Breast epithelium (tissue), 4 donors: ENCODE results near the gene PIANP. TPM values are rescaled to one million over a fixed set of nuclear protein-coding genes. Genes with fewer than 3 reads are reported as not detected.

Source experiments
- DNase-seq, 2 donors: peaks; one replicate each; pipeline ENCODE4 v3.0.0-alpha.2; 2019; ENCODE audit warnings: low spot score in 2 of 2
- H3K27ac ChIP-seq, 2 donors: fragments of 200-600 bp; sonication (generic) in 1 of 2; one replicate each; pipeline ENCODE4 v1.5.1; 2016 to 2019; ENCODE audit warnings: mild to moderate bottlenecking in 1 of 2
- H3K27me3 ChIP-seq, 2 donors: fragments of 200-600 bp; sonication (generic) in 1 of 2; one replicate each; pipeline versions ENCODE4 v1.5.1 to v1.6.0; 2017 to 2019; ENCODE audit warnings: control low read depth in 1 of 2, mild to moderate bottlenecking in 1 of 2
- H3K36me3 ChIP-seq: fragments of 200-600 bp; one replicate; pipeline ENCODE4 v1.5.1; 2019
- H3K4me1 ChIP-seq, 2 donors: fragments of 200-600 bp; sonication (generic); one replicate each; pipeline ENCODE4 v1.5.1; 2016 to 2019; ENCODE audit warnings: control low read depth in 1 of 2
- H3K4me3 ChIP-seq, 3 donors: fragments of 200-600 bp; sonication (generic); 1 replicate in 2 of 3; 2 replicates in 1 of 3; pipeline ENCODE4 v1.5.1; 2016 to 2019; ENCODE audit warnings: mild to moderate bottlenecking in 3 of 3, moderate library complexity in 2 of 3
- H3K9me3 ChIP-seq, 2 donors: fragments of 200-600 bp; sonication (generic) in 1 of 2; one replicate each; pipeline ENCODE4 v1.5.1; 2016 to 2019; ENCODE audit warnings: control low read depth in 1 of 2
- POLR2A ChIP-seq: fragments of 450-650 bp; IDR thresholded peaks from one replicate; pipeline ENCODE4 v1.6.1; 2016; ENCODE audit warnings: antibody characterized with exemption, mild to moderate bottlenecking, moderate library complexity
- POLR2AphosphoS5 ChIP-seq, 3 donors: sonication (generic); formaldehyde crosslinking; IDR thresholded peaks; one replicate each; pipeline ENCODE4 v1.6.1; 2017; ENCODE audit warnings: antibody characterized with exemption in 3 of 3
- intact Hi-C: fragments of 100-400 bp; cut with DNase I; formaldehyde crosslinking; loops from one replicate; pipeline ENCODE4 v1.15.1; 2023; ENCODE audit warnings: low total_unique reads
- total RNA-seq, 3 donors: library from RNA; depleted of rRNA; stranded (reverse); fragments of >200 nt; gene quantifications; one replicate each; pipeline ENCODE4 v1.1.0, GENCODE V29; 2016
- TF ChIP-seq, protein P1 (sequence below), 3 donors: fragments of 450-650 bp; IDR thresholded peaks; one replicate each; pipeline ENCODE4 v1.5.1; 2016 to 2017; ENCODE audit warnings: antibody characterized with exemption in 3 of 3, mild to moderate bottlenecking in 3 of 3, moderate library complexity in 3 of 3

Gene PIANP
- total RNA-seq, 3 donors from 2014 or later, result 0.29 to 0.33 TPM; not detected in 1

DNA sequence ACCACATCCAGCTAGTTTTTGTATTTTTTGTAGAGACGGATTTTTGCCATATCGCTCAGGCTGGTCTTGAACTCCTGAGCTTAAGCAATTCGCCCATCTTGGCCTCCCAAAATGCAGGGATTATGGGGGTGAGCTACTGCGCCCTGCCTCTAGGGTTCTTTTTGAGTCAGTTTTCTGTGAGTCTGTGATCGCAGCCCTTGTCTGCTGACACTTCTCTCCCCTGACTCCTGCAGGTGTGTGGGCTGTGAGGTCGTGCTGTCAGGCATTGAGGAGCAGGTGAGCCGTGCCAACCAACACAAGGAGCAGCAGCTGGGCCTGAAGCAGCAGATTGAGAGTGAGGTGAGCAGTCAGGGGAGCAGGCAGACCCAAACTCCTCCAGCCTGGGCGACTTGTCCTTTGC lies 29.6 kb upstream of the PIANP start:
- Histone ChIP-seq H3K4me1 (no peaks in the 10 kb centered on the region), H3K27ac (no peak overlapping the region), H3K36me3 (peaks cover 15% of the 10 kb centered on the region), H3K27me3 (no peaks in the 10 kb centered on the region), H3K4me3 (no peak overlapping the region), H3K9me3 (no peaks in the 10 kb centered on the region)
- DNase-seq, result no peak
- no peak for TF ChIP-seq POLR2A
- TF ChIP-seq, protein P1, sequence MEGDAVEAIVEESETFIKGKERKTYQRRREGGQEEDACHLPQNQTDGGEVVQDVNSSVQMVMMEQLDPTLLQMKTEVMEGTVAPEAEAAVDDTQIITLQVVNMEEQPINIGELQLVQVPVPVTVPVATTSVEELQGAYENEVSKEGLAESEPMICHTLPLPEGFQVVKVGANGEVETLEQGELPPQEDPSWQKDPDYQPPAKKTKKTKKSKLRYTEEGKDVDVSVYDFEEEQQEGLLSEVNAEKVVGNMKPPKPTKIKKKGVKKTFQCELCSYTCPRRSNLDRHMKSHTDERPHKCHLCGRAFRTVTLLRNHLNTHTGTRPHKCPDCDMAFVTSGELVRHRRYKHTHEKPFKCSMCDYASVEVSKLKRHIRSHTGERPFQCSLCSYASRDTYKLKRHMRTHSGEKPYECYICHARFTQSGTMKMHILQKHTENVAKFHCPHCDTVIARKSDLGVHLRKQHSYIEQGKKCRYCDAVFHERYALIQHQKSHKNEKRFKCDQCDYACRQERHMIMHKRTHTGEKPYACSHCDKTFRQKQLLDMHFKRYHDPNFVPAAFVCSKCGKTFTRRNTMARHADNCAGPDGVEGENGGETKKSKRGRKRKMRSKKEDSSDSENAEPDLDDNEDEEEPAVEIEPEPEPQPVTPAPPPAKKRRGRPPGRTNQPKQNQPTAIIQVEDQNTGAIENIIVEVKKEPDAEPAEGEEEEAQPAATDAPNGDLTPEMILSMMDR (IDR thresholded peaks at IDR 0.05), result no peak
- no peak for TF ChIP-seq POLR2AphosphoS5 (IDR thresholded peaks at IDR 0.05)
- intact Hi-C loops, result no loop called here

DNA sequence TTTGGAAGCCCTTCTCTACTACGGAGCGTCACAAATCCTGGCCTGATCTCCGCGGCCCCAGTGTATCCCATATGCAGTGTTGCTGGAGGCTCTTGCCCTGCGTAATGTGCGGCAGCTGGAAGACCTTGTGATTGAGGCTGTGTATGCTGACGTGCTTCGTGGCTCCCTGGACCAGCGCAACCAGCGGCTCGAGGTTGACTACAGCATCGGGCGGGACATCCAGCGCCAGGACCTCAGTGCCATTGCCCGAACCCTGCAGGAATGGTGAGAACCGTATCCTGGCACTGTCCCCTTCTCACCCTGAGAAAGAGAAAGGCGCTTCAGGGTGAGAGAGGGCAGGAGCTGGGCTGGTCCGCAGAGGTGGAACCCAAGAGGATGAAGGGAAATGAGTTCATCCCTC lies 28.6 kb upstream of the PIANP start:
- peaks cover 6 to 7% of the 10 kb centered on the region in 2 donors for H3K4me1 ChIP-seq
- no peak for DNase-seq
- TF ChIP-seq POLR2A (no peak), POLR2AphosphoS5 (IDR thresholded peaks at IDR 0.05) (no peak)
- TF ChIP-seq, protein P1 (IDR thresholded peaks at IDR 0.05), result no peak
- intact Hi-C loops, result no loop called here
- H3K9me3 ChIP-seq, result no peaks in the 10 kb centered on the region
- no peak overlapping the region for H3K27ac ChIP-seq
- no peaks in the 10 kb centered on the region for H3K27me3 ChIP-seq
- H3K36me3 ChIP-seq, result peaks cover 15% of the 10 kb centered on the region
- H3K4me3 ChIP-seq, result no peak overlapping the region

DNA sequence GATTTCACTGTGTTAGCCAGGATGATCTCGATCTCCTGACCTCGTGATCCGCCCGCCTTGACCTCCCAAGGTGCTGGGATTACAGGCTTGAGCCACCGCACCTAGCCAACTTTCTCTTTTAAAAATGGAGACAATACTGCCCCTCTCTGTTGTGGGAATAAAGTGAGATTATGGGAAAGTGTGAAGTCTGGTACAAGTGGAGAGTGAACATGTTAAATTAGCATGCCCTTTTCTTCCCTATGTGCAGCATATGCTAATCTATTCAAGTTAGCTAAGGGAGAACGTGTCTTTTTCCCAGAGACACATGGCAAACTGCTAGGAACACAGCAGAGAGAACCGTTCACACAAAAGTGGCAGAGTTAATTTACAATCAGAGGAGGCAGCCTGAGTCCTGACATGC lies 24.7 kb upstream of the PIANP start:
- Histone ChIP-seq H3K9me3 (no peaks in the 10 kb centered on the region), H3K27ac (no peak overlapping the region), H3K4me3 (no peak overlapping the region), H3K4me1 (peaks cover 6 to 7% of the 10 kb centered on the region in 2 donors), H3K36me3 (peaks cover 9% of the 10 kb centered on the region), H3K27me3 (no peaks in the 10 kb centered on the region)
- DNase-seq, result no peak
- TF ChIP-seq POLR2A (no peak), POLR2AphosphoS5 (IDR thresholded peaks at IDR 0.05) (no peak)
- TF ChIP-seq, protein P1 (IDR thresholded peaks at IDR 0.05), result no peak
- intact Hi-C loops, result no loop called here

DNA sequence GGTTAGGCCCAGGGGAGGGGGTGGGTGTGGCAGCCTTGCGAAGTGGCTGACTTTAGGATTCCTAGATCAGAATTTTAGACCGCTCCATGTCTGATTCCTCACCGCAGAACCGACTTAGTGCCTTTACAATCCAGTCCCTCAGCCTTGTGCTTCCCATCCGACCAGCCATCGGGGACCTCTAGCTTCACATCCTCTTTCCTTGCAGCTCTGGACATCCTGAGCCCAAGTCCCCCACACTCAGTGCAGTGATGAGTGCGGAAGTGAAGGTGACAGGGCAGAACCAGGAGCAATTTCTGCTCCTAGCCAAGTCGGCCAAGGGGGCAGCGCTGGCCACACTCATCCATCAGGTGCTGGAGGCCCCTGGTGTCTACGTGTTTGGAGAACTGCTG lies 23.8 kb upstream of the PIANP start:
- Histone ChIP-seq H3K4me3 (peak overlapping the region; percentile 59 to 74 (median 72)), H3K27ac (peak overlapping the region; percentile 88 to 91), H3K4me1 (peaks cover 6 to 7% of the 10 kb centered on the region in 2 donors), H3K9me3 (no peaks in the 10 kb centered on the region), H3K27me3 (no peaks in the 10 kb centered on the region), H3K36me3 (peaks cover 8% of the 10 kb centered on the region)
- intact Hi-C loops, result no loop called here
- no peak for DNase-seq
- no peak for TF ChIP-seq POLR2AphosphoS5 (IDR thresholded peaks at IDR 0.05)
- no peak for TF ChIP-seq POLR2A
- TF ChIP-seq, protein P1 (IDR thresholded peaks at IDR 0.05), result no peak

DNA sequence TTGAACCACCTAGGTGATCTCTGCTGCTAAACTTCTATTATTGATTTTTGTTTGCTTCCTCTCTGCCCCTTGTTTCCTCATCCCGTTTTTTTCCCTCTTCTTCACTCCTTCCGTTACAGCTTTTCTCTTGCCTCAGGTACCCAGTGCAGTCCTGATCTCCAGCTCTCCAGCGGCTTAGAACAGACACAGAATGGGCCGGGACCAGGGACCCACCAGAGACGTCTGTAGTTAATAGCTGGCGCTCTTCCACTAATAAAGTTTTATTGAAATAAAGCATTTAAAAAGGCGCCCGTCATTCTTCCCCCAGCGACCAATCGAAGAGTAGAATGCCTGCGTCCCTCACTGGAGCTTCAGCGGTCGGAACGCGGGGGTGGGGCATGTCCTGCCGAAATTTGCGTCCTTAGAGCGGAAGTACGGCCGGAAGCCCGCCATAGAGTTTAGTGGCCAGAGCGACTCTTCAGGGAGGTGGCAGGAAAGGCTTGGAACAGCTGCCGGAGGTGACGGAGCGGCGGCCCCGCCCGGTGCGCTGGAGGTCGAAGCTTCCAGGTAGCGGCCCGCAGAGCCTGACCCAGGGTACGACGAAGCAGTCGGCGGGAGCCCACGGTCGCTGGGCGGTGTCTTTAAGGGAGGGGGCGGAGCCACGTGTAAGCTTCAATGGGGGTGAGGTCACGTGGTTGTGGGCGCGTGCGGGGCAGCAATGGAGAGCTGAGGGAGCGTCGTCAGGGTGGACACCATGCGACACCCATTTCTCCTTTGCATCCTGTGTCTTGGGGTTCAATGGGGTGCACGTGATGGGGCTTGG lies 23.2 kb upstream of the PIANP start, which contains the start of gene COPS7A:
TSS of gene COPS7A (plus strand) at position 440 of the 802 bp plus-strand sequence. CDS start 611 bp downstream, outside the sequence.
- peak; percentile 97 for DNase-seq
- intact Hi-C loops, result loop anchor here (2.0 kb wide), 1 partner anchor 35 kb away; the partner anchor contains the start of gene ZNF384
- Histone ChIP-seq H3K27ac (peak within 1 kb of the TSS; percentile 88 to 91), H3K36me3 (peaks cover 8% of the 10 kb centered on the region), H3K9me3 (no peaks in the 10 kb centered on the region), H3K4me1 (peaks cover 6 to 7% of the 10 kb centered on the region in 2 donors), H3K27me3 (no peaks in the 10 kb centered on the region), H3K4me3 (peak within 1 kb of the TSS; percentile 59 to 74 (median 72))
- TF ChIP-seq POLR2AphosphoS5 (IDR thresholded peaks at IDR 0.05), result peak; percentile 79 to 87 (median 81)
- TF ChIP-seq, protein P1 (IDR thresholded peaks at IDR 0.05), result no peak
- peak; percentile 30 for TF ChIP-seq POLR2A
